GM11168 (cell line): ENCODE data around the gene ICA1L.

Experiments
- in situ Hi-C: fragments of 300-500 bp; cut with MboI; formaldehyde crosslinking; loops from one replicate; pipeline ENCODE4 v1.12.0; 2022; ENCODE audit warnings: low sequenced_read_pairs; ENCODE audit not compliant: unreplicated experiment

ICA1L gene

DNA sequence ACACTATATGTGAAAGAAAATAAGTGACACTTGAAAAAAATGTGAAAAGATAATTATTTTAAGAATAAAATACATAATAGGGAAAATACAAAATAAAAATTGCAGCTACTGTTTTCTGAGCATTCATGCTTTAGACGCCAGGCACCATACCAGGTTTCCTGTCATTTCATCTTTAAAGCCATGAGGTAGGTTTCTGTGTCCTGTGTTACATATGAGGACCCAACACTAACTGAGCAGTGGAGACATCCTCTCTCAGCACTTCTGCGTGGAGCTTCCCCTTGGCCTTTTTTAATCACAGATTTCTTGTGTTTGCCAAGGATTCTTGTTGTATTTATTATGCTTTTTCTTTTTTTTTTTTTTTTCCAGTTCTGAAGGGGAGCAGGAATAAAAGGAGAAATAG lies 119.5 kb downstream of the ICA1L start:
- in situ Hi-C loops, result loop anchor here (10.0 kb wide), 1 partner anchor 377 kb away; the partner anchor contains the start of gene BMPR2

DNA sequence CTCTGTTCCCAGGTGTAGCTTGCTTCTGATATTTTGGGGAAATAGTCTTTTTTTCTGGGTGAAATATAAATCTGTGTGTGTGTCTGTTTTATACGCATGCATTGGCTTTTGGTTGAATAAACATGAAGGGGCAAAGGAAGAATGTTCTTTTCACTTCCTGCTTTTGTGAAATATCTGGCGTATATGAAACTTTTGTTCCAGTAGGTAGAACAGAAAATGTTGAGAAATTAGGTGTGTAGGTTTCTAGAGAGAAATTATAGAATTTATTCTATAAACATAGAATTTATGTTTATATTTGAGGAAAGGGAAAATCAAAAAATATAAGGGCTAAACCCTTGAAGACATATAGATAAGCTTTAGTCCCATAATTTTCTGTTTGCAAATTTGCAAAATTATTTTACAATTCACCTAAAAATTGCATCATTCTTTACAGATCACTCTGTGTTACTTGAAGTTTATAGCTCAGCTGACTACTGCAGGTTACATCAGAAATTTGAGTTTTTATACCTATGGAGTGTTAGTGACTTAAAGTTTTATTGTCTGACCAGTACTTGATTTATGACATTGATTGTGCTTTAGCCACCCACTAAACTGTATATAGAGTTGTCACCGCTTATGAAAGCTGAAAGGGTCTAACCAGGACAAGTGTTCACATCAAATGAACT lies 120.7 kb downstream of the ICA1L start:
- in situ Hi-C loops, result loop anchor here (10.0 kb wide), 1 partner anchor 376 kb away; the partner anchor contains the start of gene BMPR2

DNA sequence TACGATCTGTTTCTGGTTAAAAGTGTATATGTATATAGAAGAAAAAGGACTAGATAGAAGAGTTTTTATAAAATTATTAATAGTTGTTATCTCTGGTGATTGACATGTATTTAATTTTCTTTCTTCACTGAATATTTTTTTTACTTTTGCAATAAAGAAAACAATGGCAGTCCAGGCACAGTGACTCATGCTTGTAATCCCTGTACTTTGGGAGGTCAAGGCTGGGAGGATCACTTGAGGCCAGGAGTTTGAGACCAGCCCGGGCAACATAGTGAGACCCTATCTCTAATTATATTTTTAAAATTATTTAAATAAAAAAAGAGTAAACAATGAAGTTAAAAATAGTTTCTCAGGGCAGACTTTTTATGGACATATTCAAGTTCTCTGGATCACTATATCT lies 122.1 kb downstream of the ICA1L start:
- in situ Hi-C loops, result no loop called here

DNA sequence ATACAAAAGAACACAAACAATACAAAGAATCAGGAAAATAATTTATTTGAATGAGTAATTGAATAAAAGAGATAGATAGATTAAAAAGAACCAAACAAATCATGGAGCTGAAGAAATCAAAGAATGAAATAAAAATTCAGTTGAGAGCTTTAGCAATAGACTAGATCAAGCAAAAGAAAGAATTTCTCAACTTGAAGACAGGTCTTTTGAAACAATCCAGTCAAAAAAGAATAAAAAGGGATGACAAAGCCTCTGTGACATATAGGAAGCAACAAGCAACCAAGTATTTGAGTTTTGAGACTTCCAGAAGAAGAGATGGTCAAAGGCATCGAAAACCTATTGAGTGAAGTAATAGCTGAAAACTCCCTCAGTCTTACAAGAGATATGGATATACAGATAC lies 128.0 kb downstream of the ICA1L start:
- in situ Hi-C loops, result no loop called here

DNA sequence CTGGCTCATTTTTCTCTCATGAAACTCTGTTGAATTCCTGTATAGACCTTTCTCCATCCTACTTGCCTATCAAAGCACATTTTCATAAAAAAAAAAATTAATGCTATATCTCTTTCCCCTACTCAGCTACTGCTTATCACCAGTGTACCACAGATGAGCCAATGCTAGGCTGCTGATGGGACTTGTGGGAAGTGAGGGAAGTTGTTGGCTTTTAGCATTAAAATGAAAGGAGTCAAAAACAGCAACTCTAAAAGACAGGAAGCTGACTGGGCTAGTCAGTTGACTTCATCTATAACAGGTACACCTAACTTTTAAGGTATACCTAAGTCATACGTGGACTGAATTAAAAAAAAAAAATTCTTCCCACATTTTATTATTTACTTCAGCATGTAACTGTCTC lies 134.7 kb downstream of the ICA1L start:
- in situ Hi-C loops, result no loop called here

DNA sequence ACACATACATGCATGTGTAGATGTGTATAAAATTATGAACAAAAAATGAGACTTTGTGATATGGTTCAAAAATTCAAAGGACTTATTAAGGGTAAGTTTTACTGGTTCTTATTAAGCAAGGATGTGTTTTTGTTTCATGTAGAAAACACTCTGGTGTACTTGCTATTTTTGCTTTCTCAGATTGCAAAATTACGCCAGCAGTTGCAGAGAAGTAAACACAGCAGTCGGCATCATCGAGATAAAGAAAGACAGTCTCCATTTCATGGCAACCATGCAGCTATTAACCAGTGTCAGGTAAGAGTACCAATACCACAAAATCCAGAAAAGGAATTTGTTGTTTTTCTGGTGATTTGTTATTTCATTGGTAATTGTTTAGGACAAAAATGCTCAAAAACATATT lies 145.5 kb downstream of the ICA1L start:
- in situ Hi-C loops, result no loop called here

DNA sequence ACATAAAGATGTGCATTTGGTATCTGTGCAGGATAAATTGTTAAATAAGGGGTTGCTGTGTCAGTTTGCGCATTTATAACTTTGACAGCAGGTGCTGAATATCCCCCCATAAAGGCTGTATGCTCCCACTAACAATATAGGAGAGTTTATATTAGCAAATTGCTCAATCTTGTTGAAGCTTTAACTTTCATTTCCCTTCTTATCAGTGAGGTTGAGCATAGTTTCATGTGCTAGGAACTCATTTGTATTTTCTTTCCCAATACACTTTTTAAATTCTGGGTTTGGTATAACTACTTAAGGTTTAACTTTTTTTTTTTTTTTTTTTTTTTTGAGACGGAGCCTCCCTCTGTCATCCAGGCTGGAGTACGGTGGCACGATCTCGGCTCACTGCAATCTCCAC lies 147.8 kb downstream of the ICA1L start:
- in situ Hi-C loops, result no loop called here
